Kidney (tissue), 14 donors: ENCODE data around the gene FBXL19. TPM values are rescaled to one million over a fixed set of nuclear protein-coding genes. Genes with fewer than 3 reads are reported as not detected.
A peak's percentile ranks its signal among the peaks of the same experiment; 100 is the strongest.

Source experiments
- DNase-seq, 5 donors: peaks; one replicate each; pipeline ENCODE4 v3.0.0-alpha.2; 2013 to 2020
- FAIRE-seq: peaks from 2 replicates; lab custom pipeline; 2012; peaks lifted over from hg19 to GRCh38; lab: Jason Lieb, UNC
- H3K27ac ChIP-seq, 2 donors: one replicate each; pipeline ENCODE4 v1.7.0; 2013; ENCODE audit warnings: low read depth in 2 of 2, low read length in 2 of 2, inconsistent platforms in 1 of 2
- H3K27me3 ChIP-seq: one replicate; pipeline ENCODE4 v1.7.1; 2013; ENCODE audit warnings: low read length, inconsistent platforms; ENCODE audit not compliant: control insufficient read depth, insufficient read depth
- H3K36me3 ChIP-seq, 3 donors: one replicate each; pipeline versions ENCODE4 v1.7.0 to v1.7.1; 2013; ENCODE audit warnings: low read length in 3 of 3, control low read depth in 1 of 3, inconsistent platforms in 1 of 3; ENCODE audit not compliant: insufficient read depth in 3 of 3, control insufficient read depth in 2 of 3
- H3K4me1 ChIP-seq, 3 donors: one replicate each; pipeline versions ENCODE4 v1.7.0 to v1.7.1; 2013; ENCODE audit warnings: low read length in 3 of 3, inconsistent platforms in 1 of 3, low read depth in 1 of 3; ENCODE audit not compliant: control insufficient read depth in 2 of 3, insufficient read depth in 2 of 3
- H3K4me3 ChIP-seq, 3 donors: one replicate each; pipeline versions ENCODE4 v1.7.0 to v1.8.1; 2013; ENCODE audit warnings: low read length in 3 of 3, control low read depth in 1 of 3, inconsistent platforms in 1 of 3
- H3K9ac ChIP-seq, 3 donors: one replicate each; pipeline versions ENCODE4 v1.7.0 to v1.7.1; 2013; ENCODE audit warnings: low read length in 3 of 3, control low read depth in 1 of 3, inconsistent platforms in 1 of 3
- H3K9me3 ChIP-seq, 3 donors: one replicate each; pipeline versions ENCODE4 v1.7.0 to v1.7.1; 2013; ENCODE audit warnings: low read length in 3 of 3, control low read depth in 1 of 3, inconsistent platforms in 1 of 3; ENCODE audit not compliant: control insufficient read depth in 2 of 3, insufficient read depth in 1 of 3
- CTCF ChIP-seq: IDR thresholded peaks from 3 replicates; pipeline ENCODE4 v1.5.1; 2012; ENCODE audit warnings: mild to moderate bottlenecking, moderate library complexity, borderline replicate concordance; ENCODE audit not compliant: insufficient read depth; ENCODE audit errors: extremely low read depth
- intact Hi-C: fragments of 100-400 bp; cut with DNase I; formaldehyde crosslinking; loops from one replicate; pipeline ENCODE4 v1.11.1; 2022
- polyA plus RNA-seq: library from polyadenylated mRNA; stranded (reverse); fragments of 350-450 nt; fragmentation: Illumina TruSeq; extraction: RNeasy Lipid Tissue Mini Kit (QIAGEN cat#74804); gene quantifications from one replicate; pipeline ENCODE4 v1.2.3, GENCODE V29; 2014; ENCODE audit warnings: low read depth, low replicate concordance; ENCODE audit not compliant: insufficient read depth
- total RNA-seq: library from RNA; stranded (reverse); fragmentation: NEBNext Ultra II Directional; extraction: Animal tissue kit (Norgen Biotek cat#: 25700); gene quantifications from one replicate; pipeline ENCODE4 v1.2.1, GENCODE V29; 2021
- donor health status: control.
- donor health status: control.
- donor health status: control.
- donor health status: control.
- donor health status: control.
- donor health status: DM: yes; HTN: yes; CAD: no.
- donor health status: Normal renal cell carcinoma (clear cell type).

Gene FBXL19
- total and polyA plus RNA-seq, 2 donors from 2014 or later = 7.4 to 18.9 TPM

- Histone ChIP-seq H3K4me1 (peaks cover 0 to 9% (median 5%) of the 10 kb centered on the region in 3 donors), H3K27ac (no peak overlapping the region), H3K4me3 (no peak overlapping the region), H3K9me3 (no peaks in the 10 kb centered on the region), H3K27me3 (no peaks in the 10 kb centered on the region), H3K36me3 (peaks cover 0 to 16% (median 4%) of the 10 kb centered on the region in 3 donors), H3K9ac (no peak overlapping the region)
- no peak for TF ChIP-seq CTCF
- intact Hi-C loops = loop anchor here (10.0 kb wide), 1 partner anchor 461 kb away; the partner anchor contains the start of gene ZNF843
- DNase-seq (no peak), FAIRE-seq (no peak)
These were observed 60.7 kb downstream of the FBXL19 start for GRCh38 chr16:30983898-30984610.

- TF ChIP-seq CTCF = peak; percentile 86
- Histone ChIP-seq H3K4me3 (peak within 1 kb of the TSS; percentile 44 to 70 (median 63)), H3K9me3 (no peaks in the 10 kb centered on the region), H3K4me1 (peaks cover 0 to 9% (median 5%) of the 10 kb centered on the region in 3 donors), H3K36me3 (peaks cover 0 to 16% (median 4%) of the 10 kb centered on the region in 3 donors), H3K27me3 (no peaks in the 10 kb centered on the region), H3K9ac (peak within 1 kb of the TSS; percentile 26 to 73 (median 60)), H3K27ac (peak within 1 kb of the TSS; percentile 43 to 69)
- peak; percentile 85 to 96 (median 90) for DNase-seq
- no peak for FAIRE-seq
- intact Hi-C loops = loop anchor here (10.0 kb wide), 1 partner anchor 460 kb away; the partner anchor contains the start of gene ZNF843
These were observed 61.5 kb downstream of the FBXL19 start, which contains the start of gene HSD3B7 for GRCh38 chr16:30984669-30985400. HSD3B7 (plus strand) TSS chr16:30985207; CDS start chr16:30985659, 452 bp downstream.

GRCh38 chr16:30985401-30986128 lies 62.2 kb downstream of the FBXL19 start:
- peak; percentile 38 for TF ChIP-seq CTCF
- Histone ChIP-seq H3K4me3 (peak overlapping the region; percentile 44 to 70 (median 63)), H3K9ac (peak overlapping the region; percentile 26 to 73 (median 60)), H3K27me3 (no peaks in the 10 kb centered on the region), H3K27ac (peak overlapping the region; percentile 43 to 69), H3K4me1 (peaks cover 0 to 9% (median 5%) of the 10 kb centered on the region in 3 donors), H3K36me3 (peaks cover 0 to 16% (median 2%) of the 10 kb centered on the region in 3 donors), H3K9me3 (no peaks in the 10 kb centered on the region)
- intact Hi-C loops = loop anchor here (10.0 kb wide), 1 partner anchor 459 kb away; the partner anchor contains the start of gene ZNF843
- DNase-seq = peak; percentile 80 to 93 (median 82)
- FAIRE-seq = no peak
